HUES48 (cell line): ENCODE results near the gene SP3.

ENCODE experiments used
- H3K27ac ChIP-seq: one replicate; pipeline ENCODE4 v1.7.0; 2013; ENCODE audit warnings: low read depth, low read length, inconsistent platforms
- H3K27me3 ChIP-seq: 2 replicates; pipeline ENCODE4 v1.6.1; 2013; ENCODE audit warnings: mild to moderate bottlenecking, low read length; ENCODE audit not compliant: control insufficient read depth, insufficient read depth
- H3K36me3 ChIP-seq: 2 replicates; pipeline ENCODE4 v1.6.1; 2013; ENCODE audit warnings: low read length; ENCODE audit not compliant: control insufficient read depth, insufficient read depth
- H3K4me1 ChIP-seq: 2 replicates; pipeline ENCODE4 v1.6.1; 2013; ENCODE audit warnings: mild to moderate bottlenecking, low read length; ENCODE audit not compliant: control insufficient read depth, insufficient read depth
- H3K4me3 ChIP-seq: 2 replicates; pipeline ENCODE4 v1.5.1; 2013; ENCODE audit warnings: mild to moderate bottlenecking, low read depth, low read length
- H3K9ac ChIP-seq: 2 replicates; pipeline ENCODE4 v1.6.1; 2013; ENCODE audit warnings: mild to moderate bottlenecking, low read depth, low read length, moderate library complexity
- H3K9me3 ChIP-seq: 2 replicates; pipeline ENCODE4 v1.6.1; 2013; ENCODE audit warnings: low read length; ENCODE audit not compliant: control insufficient read depth, insufficient read depth

SP3 gene

DNA sequence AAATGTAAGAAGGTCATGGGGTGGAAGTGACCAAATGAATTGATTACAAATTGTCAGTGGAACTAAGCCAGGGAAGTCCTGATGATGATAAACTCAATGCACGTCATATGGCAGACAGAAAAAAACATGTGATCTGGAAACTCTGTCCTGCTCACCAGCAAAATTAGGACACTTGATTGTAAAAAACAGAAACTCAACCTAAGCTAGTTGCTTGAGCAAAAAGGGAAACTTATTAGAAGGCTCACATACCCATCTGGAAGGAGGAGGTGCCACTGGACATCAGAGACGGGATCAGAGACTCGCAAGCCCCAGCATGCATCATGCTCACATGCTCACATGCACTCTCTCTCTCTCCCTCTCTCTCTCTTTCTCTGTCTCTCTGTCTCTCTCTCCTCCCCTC lies 96.8 kb downstream of the SP3 start:
- Histone ChIP-seq H3K36me3 (no peaks in the 10 kb centered on the region), H3K4me1 (0 out of 2 replicates have a peak, but pooled peaks cover 4% of the 10 kb centered on the region), H3K4me3 (no peak overlapping the region), H3K9me3 (no peaks in the 10 kb centered on the region), H3K27me3 (no peaks in the 10 kb centered on the region), H3K9ac (no peak overlapping the region), H3K27ac (no peak overlapping the region)

DNA sequence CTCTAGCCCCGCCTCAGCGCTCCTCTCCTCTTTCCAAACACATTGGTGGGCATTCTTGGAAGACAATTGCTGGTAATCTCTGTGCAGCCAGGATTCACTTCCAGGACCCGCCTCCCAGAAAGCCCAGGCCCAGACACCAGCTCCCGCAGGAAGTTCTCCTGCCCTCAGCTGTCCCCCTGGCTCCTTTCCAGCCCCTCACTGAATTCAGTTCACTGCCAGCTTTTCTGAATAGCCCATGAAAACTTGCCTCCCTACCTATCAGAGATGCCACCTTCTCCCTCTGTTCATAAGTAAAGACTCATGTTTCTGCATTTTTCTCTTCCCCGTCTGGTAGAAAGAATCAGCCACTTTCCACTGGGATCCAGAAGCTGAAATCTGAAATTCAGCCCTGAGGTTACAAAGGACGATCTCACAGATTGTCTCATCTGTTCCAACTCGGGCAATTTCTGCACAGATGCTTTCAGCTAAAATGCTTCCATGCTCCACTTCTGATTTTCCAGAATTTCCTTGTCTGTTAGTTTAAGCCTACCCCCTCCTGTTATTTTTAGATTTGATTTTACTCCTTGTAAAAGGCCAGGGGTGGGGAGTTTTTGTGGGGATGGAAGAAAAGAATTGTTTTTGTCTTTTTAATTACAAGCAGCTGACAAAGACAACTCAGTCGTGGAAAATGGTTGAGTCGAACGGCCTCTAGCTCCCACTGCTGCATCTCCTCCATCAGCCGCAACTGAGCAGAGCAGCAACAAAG lies 98.1 kb downstream of the SP3 start:
- no peaks in the 10 kb centered on the region for H3K27me3 ChIP-seq
- no peak overlapping the region for H3K27ac ChIP-seq

DNA sequence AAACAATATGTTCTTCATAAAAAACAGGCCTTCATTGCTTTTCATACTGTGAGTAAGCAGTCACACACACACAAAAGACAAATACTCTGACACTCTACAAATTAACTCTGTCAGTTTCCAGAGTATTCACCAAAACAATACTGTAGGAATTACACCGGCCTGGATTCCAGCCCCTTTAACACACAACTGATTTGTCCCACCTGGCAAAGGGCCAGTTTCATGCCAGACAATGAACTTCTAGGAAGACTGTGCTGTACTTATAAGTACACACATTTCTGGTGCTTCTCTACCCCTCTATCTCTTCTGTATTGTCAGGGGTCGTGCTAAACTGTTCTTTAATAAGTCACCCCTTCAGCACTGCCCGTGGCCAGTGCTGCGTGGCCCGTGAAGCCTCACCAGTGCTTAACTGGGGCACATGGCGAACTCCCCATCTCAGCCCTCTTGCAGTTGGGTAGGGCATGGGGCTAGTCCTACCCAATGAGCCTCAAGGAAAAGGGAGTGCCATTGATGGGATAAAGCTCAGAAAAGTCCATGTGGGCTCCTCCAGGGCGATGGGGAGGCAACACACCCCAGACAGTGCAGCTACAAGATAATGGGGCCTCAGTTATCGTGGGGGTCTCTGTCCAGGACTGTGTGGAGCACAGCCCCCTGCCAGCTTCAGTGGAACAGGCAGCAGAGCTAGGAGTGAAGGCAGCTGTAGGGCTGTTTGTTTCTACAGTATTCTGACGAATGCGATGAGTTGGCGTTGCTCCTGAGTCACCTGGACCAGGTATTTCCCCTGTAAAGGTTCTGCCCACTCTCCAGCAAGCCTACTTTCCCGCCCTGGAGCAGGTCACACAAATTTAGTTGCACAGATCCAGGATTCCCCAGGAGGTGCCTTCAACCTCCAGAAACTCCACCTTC lies 99.0 kb downstream of the SP3 start:
- Histone ChIP-seq H3K9ac (no peak overlapping the region), H3K27me3 (no peaks in the 10 kb centered on the region), H3K4me3 (no peak overlapping the region), H3K4me1 (0 out of 2 replicates have a peak, but pooled peaks cover 4% of the 10 kb centered on the region), H3K36me3 (no peaks in the 10 kb centered on the region), H3K9me3 (no peaks in the 10 kb centered on the region), H3K27ac (no peak overlapping the region)

More for the DNA sequence above, 98.1 kb downstream of the SP3 start:
- Histone ChIP-seq H3K4me3 (no peak overlapping the region), H3K4me1 (0 out of 2 replicates have a peak, but pooled peaks cover 4% of the 10 kb centered on the region), H3K9me3 (no peaks in the 10 kb centered on the region), H3K9ac (no peak overlapping the region), H3K36me3 (no peaks in the 10 kb centered on the region)

GRCh38 chr2:173862612-173863217 lies 102.5 kb downstream of the SP3 start:
- Histone ChIP-seq H3K9ac (no peak overlapping the region), H3K36me3 (no peaks in the 10 kb centered on the region), H3K27me3 (no peaks in the 10 kb centered on the region), H3K27ac (no peak overlapping the region), H3K4me1 (0 out of 2 replicates have a peak, but pooled peaks cover 4% of the 10 kb centered on the region), H3K4me3 (no peak overlapping the region), H3K9me3 (no peaks in the 10 kb centered on the region)

- Histone ChIP-seq H3K9me3 (no peaks in the 10 kb centered on the region), H3K27ac (no peak overlapping the region), H3K27me3 (no peaks in the 10 kb centered on the region), H3K4me3 (no peak overlapping the region), H3K4me1 (no peaks in the 10 kb centered on the region), H3K36me3 (no peaks in the 10 kb centered on the region), H3K9ac (no peak overlapping the region)
Observed at GRCh38 chr2:173860566-173860965, 104.6 kb downstream of the SP3 start.

DNA sequence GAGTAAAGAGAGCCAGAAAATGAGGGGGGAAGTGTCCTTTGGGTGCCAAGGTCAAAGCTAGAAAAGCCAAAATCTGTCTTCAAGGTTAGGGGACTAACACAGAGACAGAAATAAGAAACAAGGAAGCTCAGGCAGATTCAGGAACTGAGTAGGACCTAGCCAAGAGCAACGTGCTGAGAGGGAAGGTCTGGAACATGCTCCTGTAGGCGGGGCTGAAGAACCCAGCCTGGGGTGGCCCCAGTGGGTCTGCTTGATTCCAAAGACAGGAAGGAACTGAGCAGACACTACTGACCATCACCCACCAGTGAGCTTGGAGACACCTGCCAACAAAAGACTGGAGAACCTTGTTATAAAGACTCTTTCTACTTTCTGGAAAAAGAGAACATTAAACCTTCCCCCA lies 105.1 kb downstream of the SP3 start:
- Histone ChIP-seq H3K27me3 (no peaks in the 10 kb centered on the region), H3K4me3 (no peak overlapping the region), H3K9ac (no peak overlapping the region), H3K9me3 (no peaks in the 10 kb centered on the region), H3K4me1 (no peaks in the 10 kb centered on the region), H3K36me3 (no peaks in the 10 kb centered on the region), H3K27ac (no peak overlapping the region)

GRCh38 chr2:173858291-173858731 lies 106.9 kb downstream of the SP3 start:
- Histone ChIP-seq H3K9ac (no peak overlapping the region), H3K36me3 (no peaks in the 10 kb centered on the region), H3K27ac (no peak overlapping the region), H3K4me3 (no peak overlapping the region), H3K9me3 (no peaks in the 10 kb centered on the region), H3K27me3 (no peaks in the 10 kb centered on the region), H3K4me1 (no peaks in the 10 kb centered on the region)
